Sigmoid colon (tissue), 4 donors: ENCODE results near the gene SLIT3.

Experiments
- EP300 ChIP-seq, 4 donors: sonication (generic); formaldehyde crosslinking; IDR thresholded peaks; one replicate each; pipeline ENCODE4 v1.6.1; 2017; ENCODE audit warnings: antibody characterized with exemption in 4 of 4
- POLR2A ChIP-seq, 2 donors: fragments of 450-650 bp; IDR thresholded peaks; one replicate each; pipeline ENCODE4 v1.6.1; 2016; ENCODE audit warnings: antibody characterized with exemption in 2 of 2, mild to moderate bottlenecking in 2 of 2, moderate library complexity in 2 of 2
- POLR2AphosphoS5 ChIP-seq, 4 donors: sonication (generic); formaldehyde crosslinking; IDR thresholded peaks; one replicate each; pipeline ENCODE4 v1.6.1; 2017; ENCODE audit warnings: antibody characterized with exemption in 4 of 4
- TF ChIP-seq, protein P1 (sequence below), 4 experiments: fragments of 450-650 bp in 3 of 4; fragments of 200-600 bp in 1 of 4; IDR thresholded peaks; one replicate each; pipeline ENCODE4 v1.5.1; 2016 to 2019; ENCODE audit warnings: antibody characterized with exemption in 4 of 4, mild to moderate bottlenecking in 3 of 4, moderate library complexity in 2 of 4

DNA sequence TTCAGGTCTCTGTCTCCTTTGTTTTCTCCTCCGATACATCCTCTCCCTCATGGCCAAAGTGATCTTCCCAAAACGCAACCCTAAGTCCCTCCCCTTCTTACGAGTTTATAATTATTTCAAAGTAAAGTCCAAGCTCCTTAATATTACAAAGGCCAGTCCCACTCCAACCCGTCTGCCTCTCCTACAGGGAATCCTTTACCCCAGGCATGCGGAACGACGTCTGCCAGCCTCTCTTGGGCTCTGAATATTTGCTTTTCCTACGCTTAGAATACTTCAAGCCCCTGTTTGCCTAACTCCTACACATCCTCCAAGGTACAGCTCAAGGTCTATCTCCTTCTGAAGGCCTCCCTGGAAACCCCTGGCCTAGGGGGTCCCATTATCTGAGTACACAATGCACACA is 246.4 kb downstream of the SLIT3 start:
- no peak for TF ChIP-seq POLR2A (IDR thresholded peaks at IDR 0.05)
- TF ChIP-seq POLR2AphosphoS5 (IDR thresholded peaks at IDR 0.05), result no peak
- TF ChIP-seq, protein P1, sequence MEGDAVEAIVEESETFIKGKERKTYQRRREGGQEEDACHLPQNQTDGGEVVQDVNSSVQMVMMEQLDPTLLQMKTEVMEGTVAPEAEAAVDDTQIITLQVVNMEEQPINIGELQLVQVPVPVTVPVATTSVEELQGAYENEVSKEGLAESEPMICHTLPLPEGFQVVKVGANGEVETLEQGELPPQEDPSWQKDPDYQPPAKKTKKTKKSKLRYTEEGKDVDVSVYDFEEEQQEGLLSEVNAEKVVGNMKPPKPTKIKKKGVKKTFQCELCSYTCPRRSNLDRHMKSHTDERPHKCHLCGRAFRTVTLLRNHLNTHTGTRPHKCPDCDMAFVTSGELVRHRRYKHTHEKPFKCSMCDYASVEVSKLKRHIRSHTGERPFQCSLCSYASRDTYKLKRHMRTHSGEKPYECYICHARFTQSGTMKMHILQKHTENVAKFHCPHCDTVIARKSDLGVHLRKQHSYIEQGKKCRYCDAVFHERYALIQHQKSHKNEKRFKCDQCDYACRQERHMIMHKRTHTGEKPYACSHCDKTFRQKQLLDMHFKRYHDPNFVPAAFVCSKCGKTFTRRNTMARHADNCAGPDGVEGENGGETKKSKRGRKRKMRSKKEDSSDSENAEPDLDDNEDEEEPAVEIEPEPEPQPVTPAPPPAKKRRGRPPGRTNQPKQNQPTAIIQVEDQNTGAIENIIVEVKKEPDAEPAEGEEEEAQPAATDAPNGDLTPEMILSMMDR (IDR thresholded peaks at IDR 0.05), result no peak
- no peak for TF ChIP-seq EP300 (IDR thresholded peaks at IDR 0.05)
